Measurements from ENCODE around the gene MCC.

DNA sequence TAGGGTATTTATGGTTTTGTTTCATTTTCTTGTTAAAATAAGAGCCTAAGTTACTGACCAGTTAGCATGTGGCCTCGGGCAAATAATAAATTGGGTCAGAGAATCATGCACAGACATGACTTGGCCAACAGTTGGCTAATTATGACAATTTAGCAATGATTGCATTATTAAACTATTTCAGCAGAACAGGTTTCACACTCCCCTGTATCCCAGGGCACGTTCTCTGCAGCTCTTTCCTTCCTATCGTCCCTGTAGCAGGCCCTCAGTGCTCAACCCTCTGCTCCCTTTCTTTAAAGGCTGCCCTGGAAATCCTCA, 221.4 kb downstream of the MCC start:
- TF ChIP-seq, protein P1, sequence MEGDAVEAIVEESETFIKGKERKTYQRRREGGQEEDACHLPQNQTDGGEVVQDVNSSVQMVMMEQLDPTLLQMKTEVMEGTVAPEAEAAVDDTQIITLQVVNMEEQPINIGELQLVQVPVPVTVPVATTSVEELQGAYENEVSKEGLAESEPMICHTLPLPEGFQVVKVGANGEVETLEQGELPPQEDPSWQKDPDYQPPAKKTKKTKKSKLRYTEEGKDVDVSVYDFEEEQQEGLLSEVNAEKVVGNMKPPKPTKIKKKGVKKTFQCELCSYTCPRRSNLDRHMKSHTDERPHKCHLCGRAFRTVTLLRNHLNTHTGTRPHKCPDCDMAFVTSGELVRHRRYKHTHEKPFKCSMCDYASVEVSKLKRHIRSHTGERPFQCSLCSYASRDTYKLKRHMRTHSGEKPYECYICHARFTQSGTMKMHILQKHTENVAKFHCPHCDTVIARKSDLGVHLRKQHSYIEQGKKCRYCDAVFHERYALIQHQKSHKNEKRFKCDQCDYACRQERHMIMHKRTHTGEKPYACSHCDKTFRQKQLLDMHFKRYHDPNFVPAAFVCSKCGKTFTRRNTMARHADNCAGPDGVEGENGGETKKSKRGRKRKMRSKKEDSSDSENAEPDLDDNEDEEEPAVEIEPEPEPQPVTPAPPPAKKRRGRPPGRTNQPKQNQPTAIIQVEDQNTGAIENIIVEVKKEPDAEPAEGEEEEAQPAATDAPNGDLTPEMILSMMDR (IDR thresholded peaks at IDR 0.05), result no peak
- no peak for TF ChIP-seq POLR2A (IDR thresholded peaks at IDR 0.05)
- no peak for TF ChIP-seq POLR2AphosphoS5 (IDR thresholded peaks at IDR 0.05)
- TF ChIP-seq EP300 (IDR thresholded peaks at IDR 0.05), result no peak

All from upper lobe of left lung (tissue), 4 donors.